HG03097 (cell line): Measurements from ENCODE around the gene PTGR3.
A peak's percentile ranks its signal among the peaks of the same experiment; 100 is the strongest.

Experiments
- ATAC-seq: cut with Tn5 transposase; IDR thresholded peaks from one replicate; pipeline ENCODE4 v1.9.1; 2021; ENCODE audit not compliant: unreplicated experiment, low FRiP score

Gene PTGR3

DNA sequence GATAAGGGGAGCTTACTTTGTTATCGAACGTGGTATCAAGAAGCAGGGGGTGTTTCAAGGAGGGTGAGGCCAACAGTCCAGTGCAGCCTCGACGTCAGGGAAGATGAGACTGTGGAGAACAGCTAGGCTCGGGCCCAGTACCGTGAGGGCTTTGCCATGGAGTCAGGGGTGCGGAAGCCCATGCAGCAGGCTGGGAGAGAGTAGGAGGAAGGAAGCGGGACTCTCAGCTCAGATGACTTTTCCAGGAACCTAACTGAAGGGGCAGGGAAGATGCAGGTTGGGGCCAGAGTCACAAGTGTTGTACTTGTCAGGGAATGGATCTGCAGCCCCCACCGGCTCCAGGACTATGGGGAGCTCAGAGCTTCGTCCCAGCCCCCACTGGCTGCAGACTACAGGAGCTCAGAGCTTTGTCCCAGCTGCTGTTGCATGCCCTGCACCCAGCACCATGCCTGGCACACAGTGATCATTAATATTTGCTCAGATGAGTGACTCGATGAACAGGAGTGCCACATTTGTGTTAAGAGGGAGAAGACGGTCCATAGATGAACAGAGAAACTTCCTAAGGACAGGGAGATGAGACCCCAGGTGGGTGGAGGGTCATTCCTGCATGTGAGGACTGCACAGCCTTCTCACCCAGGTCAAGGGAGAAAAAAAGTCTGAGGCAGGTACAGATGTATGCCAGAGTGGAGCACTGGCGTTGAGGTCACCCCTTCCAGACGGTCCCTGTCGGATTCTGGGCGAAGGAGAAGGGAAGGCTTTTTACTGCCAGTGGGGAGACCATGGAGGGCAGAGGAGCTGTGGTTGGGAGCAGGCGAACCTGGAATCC lies 36.4 kb downstream of the PTGR3 start:
- peak; percentile 27 for ATAC-seq

DNA sequence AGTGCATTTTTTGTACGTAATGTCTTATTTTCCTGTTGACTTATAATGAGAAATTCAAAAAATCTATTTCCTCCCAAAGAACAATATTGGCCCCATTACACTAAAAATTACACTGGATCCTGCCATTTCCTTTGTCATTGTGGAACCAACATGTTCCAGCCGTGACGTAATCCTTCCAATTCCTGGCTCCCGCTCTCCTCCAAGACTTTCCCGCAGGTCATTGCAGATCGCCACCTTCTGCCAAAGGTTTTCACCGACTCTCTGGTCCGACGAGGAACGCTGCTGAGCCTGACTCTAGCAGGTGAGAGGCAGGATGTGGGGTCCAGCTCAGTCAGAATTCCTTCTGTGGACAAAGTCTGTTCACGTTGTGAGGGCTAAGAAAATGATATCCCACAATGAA lies 38.0 kb downstream of the PTGR3 start:
- ATAC-seq = no peak

DNA sequence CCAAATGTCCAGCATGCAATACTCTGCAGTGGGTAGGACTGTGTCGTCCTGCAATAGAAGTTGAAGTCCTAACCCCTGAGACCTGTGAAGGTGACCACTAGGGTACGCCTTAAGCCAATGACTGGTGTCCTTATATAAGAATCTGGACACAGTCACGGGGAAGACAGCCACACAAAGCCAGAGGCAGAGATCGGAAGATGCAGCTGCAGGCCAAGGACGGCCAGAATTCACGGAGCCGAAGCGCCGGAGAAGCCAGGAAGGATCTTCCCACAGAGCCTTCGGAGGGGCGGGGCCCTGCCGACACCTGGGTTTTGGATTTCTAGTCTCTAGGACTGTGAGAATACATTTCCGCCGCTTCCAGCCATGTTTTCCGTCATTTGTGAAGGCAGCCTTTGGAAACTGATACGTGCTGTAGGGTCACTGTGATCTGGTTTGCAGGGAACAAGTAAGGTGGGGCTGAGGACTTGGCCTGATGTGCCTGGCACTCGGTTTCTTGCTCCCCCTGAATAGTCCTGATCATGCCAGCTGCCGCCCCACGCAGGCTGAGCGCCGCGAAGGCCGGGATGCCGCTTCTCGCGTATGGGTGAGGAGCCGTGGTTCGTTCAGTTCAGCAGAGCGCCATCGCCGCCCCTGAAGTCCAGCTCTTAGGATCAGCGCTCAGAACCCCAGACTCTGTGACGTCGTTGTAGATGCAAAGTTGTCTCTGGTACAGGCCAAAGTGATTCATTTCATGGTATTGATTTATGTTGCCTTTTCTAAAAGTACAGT lies 38.7 kb downstream of the PTGR3 start:
- ATAC-seq = no peak

DNA sequence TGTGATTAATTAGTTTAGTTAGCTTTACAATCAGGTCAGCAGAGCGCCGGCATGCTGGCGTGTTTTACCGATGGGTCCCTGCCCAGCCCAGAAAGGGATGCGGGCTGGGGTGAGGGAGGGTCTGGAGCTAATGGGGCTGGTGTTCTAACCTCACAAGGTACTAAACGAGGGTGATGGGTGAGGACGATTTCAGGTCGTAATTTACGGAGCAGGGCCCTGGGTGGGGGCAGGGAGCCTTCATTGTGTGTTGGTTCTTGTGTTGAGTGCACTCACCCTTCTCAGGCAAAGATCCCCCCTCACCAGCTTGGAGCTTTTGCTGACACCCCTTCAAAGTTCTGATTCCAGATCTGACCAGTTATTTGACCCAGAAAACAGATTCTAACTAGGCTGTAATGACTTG lies 39.5 kb downstream of the PTGR3 start:
- ATAC-seq = no peak

DNA sequence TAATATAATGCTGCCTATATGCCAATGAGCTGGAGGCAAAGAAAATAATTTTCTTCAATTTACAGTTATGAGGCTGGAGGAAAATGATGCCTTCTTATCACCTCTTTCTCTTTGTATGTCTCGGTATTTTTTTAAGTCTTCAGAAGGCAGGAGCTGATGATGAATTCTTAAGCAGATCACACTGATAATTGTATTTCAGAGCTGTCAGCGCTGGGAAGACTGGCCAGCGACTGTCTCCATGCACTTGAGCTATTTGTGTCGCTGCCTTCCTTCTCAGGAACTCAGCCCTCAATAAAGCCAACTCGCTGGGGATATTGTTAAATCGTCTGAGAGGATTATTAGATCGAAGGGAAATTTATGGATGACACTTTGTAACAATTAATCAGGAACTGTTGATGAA lies 40.3 kb downstream of the PTGR3 start:
- ATAC-seq = no peak

GRCh38 chr18:75167759-75168618 lies 41.0 kb downstream of the PTGR3 start:
- ATAC-seq = no peak

- no peak for ATAC-seq
These were observed 41.8 kb downstream of the PTGR3 start for GRCh38 chr18:75167137-75167536.

GRCh38 chr18:75165926-75166325 lies 43.0 kb downstream of the PTGR3 start:
- ATAC-seq = no peak

GRCh38 chr18:75164479-75164878 lies 44.5 kb downstream of the PTGR3 start:
- ATAC-seq = no peak

DNA sequence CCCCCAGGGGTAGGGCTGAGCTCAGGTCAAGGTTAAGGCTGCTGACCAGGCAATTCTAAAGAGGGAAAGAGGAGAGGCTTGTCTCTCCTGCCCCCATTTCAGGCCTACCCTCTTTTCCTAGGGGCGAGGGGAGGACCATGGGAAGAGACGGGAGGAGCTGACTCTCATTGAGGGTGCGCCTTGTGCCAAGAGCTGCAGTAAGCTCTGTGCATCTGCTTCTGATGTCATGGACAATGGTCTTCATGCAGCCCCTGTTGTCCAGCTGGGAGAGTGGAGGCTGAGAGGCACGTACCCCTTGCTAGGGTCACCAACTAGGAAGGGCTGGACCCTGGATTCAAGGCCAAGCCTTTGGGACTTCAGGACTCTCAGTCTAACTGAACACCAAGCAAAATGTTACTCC lies 45.2 kb downstream of the PTGR3 start:
- no peak for ATAC-seq

DNA sequence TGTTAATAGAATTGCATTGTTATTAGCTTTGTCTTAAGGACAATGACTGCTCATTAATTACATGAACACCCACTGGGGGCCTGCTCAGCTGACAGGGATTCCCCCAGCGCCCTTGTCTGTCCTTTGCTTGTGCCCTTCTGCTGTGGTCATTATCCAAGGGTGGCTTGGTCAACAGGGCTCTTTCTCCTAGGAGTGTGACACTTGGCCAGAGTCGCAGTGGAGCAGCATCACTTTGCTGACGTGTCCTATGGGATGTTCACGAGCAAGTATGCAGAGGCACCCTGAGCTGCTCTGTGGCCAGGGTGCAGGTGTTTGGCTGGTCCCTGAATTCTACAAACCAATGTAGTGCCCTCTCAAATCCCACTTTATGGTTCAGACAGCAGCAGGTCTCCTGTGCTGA lies 46.0 kb downstream of the PTGR3 start:
- ATAC-seq = no peak

- no peak for ATAC-seq
These were observed 46.5 kb downstream of the PTGR3 start for GRCh38 chr18:75162467-75162866.

DNA sequence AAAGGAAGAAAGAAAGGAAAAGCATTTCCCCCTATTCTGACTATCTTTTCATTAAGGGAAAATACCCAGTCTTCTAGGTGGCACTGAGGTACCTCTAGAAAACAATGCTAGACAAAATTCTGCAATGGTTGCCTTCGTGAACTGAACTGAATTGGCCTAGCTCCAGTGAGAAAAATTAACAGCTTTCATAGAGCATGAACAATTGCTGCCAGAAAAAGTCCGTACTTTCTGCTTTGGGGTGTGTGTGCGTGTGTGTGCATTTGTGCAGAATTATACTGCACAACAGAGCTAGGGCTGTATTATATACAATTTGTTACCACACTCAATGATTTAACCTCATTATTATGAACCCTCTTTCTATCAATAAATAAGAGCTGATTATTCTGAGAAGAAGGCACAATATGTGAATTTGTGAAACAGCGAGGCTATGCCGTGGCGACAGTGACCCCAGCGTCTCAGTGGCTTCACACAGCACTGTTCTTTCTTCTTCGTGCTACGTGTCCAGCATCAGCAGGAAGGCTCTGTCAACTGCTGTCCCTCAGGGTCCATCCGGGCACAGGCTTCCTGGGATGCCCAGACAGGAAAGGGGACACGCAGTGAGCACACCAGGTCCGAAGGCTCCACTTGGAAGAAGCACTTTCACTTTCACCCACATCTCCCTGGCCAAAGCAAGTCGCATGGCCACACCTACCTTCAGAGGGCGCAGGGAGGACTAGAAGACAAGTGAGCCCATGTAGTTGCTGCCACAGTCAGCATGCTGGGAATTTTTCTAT lies 47.5 kb downstream of the PTGR3 start:
- no peak for ATAC-seq

- no peak for ATAC-seq
These were observed 48.6 kb downstream of the PTGR3 start for GRCh38 chr18:75160364-75160763.

DNA sequence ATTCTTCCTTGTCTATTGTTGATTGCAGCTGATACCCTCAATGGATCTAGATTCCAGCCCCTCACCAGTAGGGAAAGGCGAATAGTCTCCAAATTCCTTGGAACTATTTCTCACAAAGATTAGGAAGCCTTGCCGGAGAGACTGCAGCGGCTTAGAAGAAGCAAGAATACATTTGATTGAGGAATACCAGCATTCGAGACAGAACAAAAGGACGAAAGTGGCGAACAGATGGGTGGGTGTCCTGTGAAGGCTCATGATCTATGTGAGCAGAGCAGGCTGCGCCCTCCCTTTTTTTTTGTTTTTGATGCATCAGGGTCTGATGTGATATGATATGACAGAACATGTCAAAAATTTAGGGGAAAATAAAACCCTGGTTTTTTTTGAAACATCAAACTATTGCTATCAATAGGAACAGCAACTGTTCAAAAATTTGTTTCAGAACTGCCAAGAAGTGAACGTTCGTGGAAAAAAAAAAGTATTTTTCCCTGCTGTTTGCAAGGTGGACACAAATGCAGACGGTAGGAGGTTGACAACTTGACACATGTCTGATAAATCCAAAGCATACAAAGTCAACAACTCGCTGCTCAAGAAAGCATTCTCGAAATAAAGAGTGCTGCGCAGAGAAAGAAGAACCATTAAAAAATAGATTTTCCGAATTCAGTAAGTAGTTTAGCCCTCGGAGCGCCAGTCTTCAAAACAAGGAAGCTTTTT lies 49.1 kb downstream of the PTGR3 start:
- ATAC-seq = no peak

DNA sequence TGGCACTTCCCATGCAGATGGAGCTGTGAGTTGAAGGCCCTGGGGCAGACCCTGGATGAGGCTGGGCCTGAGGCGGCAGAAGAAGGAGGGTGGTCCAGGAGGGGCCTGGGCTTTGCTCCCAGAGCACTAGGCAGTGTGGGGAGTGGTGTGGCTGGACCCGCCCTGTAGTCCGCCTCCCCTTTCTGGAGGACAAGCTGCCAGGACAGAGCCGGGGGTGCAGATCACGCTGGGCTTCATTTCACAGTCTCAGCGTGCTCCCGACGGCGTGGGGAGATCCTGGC lies 49.8 kb downstream of the PTGR3 start:
- ATAC-seq = no peak
